ENCODE measurements around the gene EDN2. TPM values are rescaled to one million over a fixed set of nuclear protein-coding genes. Genes with fewer than 3 reads are reported as not detected.

Gene EDN2
- total RNA-seq, 1 experiment from 2014 or later, result not detected

DNA sequence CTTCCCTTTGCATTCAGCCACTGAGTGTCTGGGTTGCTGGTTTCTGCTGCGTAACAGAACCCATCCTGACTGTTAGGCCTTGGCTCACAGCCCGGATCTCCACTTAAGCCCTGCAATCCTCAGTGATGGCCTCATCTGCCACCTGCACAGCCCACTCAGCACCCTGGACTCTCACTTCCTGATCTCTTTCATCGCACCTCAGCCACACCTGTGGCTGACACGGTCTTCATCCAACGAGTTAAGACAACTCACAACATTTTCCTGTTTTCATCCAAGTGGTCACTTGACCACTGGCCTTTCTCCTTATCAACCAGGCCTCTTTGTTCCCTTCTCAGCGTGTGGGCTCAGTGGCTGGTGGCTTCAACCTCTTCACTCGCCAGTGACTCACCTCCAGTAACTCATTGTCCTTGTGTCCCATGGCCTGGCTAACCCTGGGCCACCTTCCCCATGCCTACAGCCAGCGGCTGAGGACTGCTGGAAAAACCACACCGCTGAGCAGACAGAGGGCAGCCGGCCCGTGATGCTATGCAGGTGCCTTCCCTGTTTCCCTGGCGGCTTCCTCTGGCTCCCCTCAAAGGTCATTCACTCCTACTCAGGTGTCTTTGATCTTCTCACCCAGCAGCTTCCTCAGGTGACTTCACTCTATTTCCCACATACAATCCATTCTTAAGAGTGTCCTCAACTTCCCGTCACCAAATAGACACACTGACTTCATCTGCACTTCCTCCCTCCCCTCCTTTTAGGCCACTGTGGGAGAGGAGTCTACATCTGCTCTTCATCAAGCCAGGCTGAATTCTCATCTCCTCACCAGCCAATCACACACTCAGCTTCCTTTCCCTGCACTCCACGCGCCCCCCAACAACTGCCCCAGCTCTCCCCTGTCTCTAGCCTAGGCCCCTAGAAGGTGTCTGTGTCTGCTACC lies 19.9 kb upstream of the EDN2 start:
- no peak for DNase-seq
- Histone ChIP-seq H3K9me3 (ENCODE audit: low read length) (no peaks in the 10 kb centered on the region), H3K4me2 (ENCODE audit: low read depth, low read length, poor library complexity, severe bottlenecking) (no peak overlapping the region), H4K20me1 (ENCODE audit: insufficient read depth, low read depth, low read length) (no peaks in the 10 kb centered on the region), H3K27ac (ENCODE audit: low read length) (no peak overlapping the region), H3K36me3 (ENCODE audit: insufficient read depth, low read length) (no peaks in the 10 kb centered on the region), H3K4me3 (ENCODE audit: low read length) (no peak overlapping the region), H2AFZ (ENCODE audit: low read length) (no peak overlapping the region), H3K9ac (ENCODE audit: low read length) (no peak overlapping the region), H3K79me2 (ENCODE audit: low read length) (no peaks in the 10 kb centered on the region), H3K9me2 (replicated peaks; ENCODE audit: insufficient read depth, low read length) (no peaks in the 10 kb centered on the region), H3K27me3 (ENCODE audit: low read length) (no peaks in the 10 kb centered on the region), H3K4me1 (ENCODE audit: low read length) (no peaks in the 10 kb centered on the region)

DNA sequence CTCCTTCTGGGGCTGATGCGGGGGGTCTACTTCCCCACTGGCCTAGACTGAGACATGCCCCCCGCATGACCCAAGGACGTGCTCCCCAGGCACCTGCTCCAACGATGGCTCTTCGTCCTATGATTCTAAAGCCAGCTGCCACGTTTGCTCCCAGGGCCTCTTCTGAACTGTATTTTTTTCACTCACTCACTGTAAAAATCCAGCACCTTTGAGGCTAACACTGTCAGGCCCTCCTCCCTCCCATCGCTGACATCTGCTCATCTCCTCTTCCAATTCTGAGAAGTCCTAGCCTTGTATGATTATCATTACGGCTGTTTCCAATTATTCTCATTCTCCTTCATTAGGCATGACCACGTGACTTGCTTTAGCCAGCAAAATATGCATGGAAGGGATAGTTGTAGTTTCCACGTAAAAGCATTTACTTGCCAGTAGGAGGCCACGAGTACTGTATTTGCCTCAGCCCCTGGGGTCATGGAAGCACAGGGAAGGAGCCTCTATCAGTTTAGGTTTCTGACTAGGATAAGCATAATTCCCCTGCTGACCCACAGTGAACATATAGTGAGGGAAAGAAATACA lies 19.1 kb upstream of the EDN2 start:
- Histone ChIP-seq H3K4me3 (ENCODE audit: low read length) (no peak overlapping the region), H3K9ac (ENCODE audit: low read length) (no peak overlapping the region), H3K27me3 (ENCODE audit: low read length) (no peaks in the 10 kb centered on the region), H3K27ac (ENCODE audit: low read length) (no peak overlapping the region), H2AFZ (ENCODE audit: low read length) (no peak overlapping the region), H3K36me3 (ENCODE audit: insufficient read depth, low read length) (no peaks in the 10 kb centered on the region), H3K79me2 (ENCODE audit: low read length) (no peaks in the 10 kb centered on the region), H3K9me2 (replicated peaks; ENCODE audit: insufficient read depth, low read length) (no peaks in the 10 kb centered on the region), H3K9me3 (ENCODE audit: low read length) (no peaks in the 10 kb centered on the region), H3K4me2 (ENCODE audit: low read depth, low read length, poor library complexity, severe bottlenecking) (no peak overlapping the region), H4K20me1 (ENCODE audit: insufficient read depth, low read depth, low read length) (no peaks in the 10 kb centered on the region), H3K4me1 (ENCODE audit: low read length) (no peaks in the 10 kb centered on the region; the same call in 1 of the 2 replicates)
- no peak for DNase-seq

DNA sequence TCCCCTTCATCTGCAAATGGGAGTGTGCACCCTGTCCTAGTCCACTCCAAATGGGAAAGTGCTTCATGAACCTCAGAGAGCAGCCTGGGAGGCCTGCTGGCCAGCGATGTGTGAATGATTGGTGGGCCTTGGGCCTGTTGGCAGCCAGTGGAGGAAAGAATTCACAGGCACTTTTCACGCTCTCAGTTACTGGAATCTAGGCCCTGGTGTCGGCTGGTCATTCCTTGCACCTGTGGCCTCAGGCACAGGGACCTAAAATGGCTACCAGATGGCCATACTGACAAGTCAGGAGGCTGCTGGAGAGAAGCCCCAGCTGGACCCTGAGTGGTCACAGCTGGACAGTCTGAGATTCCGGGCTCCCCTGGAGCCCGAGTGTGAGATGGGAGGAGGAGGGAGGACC lies 18.4 kb upstream of the EDN2 start:
- no peak overlapping the region for H3K27ac ChIP-seq (ENCODE audit: low read length)
- no peaks in the 10 kb centered on the region for H3K9me3 ChIP-seq (ENCODE audit: low read length)
- H3K27me3 ChIP-seq (ENCODE audit: low read length), result no peaks in the 10 kb centered on the region
- no peak overlapping the region for H3K4me3 ChIP-seq (ENCODE audit: low read length)
- DNase-seq, result no peak
- H3K9me2 ChIP-seq (replicated peaks; ENCODE audit: insufficient read depth, low read length), result no peaks in the 10 kb centered on the region
- H3K4me1 ChIP-seq (ENCODE audit: low read length), result peaks cover 3% of the 10 kb centered on the region
- H4K20me1 ChIP-seq (ENCODE audit: insufficient read depth, low read depth, low read length), result no peaks in the 10 kb centered on the region
- no peaks in the 10 kb centered on the region for H3K36me3 ChIP-seq (ENCODE audit: insufficient read depth, low read length)
- no peaks in the 10 kb centered on the region for H3K79me2 ChIP-seq (ENCODE audit: low read length)
- H3K9ac ChIP-seq (ENCODE audit: low read length), result no peak overlapping the region
- no peak overlapping the region for H2AFZ ChIP-seq (ENCODE audit: low read length)
- no peak overlapping the region for H3K4me2 ChIP-seq (ENCODE audit: low read depth, low read length, poor library complexity, severe bottlenecking)

DNA sequence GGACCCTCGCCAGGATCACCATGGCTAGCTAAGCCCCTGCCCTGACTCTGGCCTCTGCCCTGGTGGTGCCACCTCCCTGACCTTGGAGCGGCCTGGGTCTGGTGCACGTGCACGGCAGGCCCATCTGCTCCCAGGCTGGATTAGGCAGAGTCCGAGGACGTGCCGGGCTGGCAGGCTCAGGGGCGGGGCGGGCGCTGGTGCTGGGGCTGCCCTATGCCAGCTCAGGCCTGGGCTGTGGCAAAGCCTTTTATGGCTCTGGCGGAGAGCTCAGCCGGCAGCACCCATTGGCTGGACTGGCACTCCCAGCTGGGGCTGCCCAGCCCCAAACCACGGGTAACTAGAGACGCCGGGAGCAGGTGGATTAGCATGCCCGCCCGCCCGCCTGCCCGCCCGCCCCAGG lies 17.1 kb upstream of the EDN2 start:
- Histone ChIP-seq H3K36me3 (ENCODE audit: insufficient read depth, low read length) (no peaks in the 10 kb centered on the region), H3K9ac (ENCODE audit: low read length) (no peak overlapping the region), H2AFZ (ENCODE audit: low read length) (no peak overlapping the region), H3K4me3 (ENCODE audit: low read length) (no peak overlapping the region), H3K4me1 (ENCODE audit: low read length) (peaks cover 3% of the 10 kb centered on the region), H3K9me3 (ENCODE audit: low read length) (no peaks in the 10 kb centered on the region), H3K9me2 (replicated peaks; ENCODE audit: insufficient read depth, low read length) (no peaks in the 10 kb centered on the region), H3K79me2 (ENCODE audit: low read length) (no peaks in the 10 kb centered on the region), H4K20me1 (ENCODE audit: insufficient read depth, low read depth, low read length) (no peaks in the 10 kb centered on the region), H3K27ac (ENCODE audit: low read length) (no peak overlapping the region), H3K27me3 (ENCODE audit: low read length) (no peaks in the 10 kb centered on the region), H3K4me2 (ENCODE audit: low read depth, low read length, poor library complexity, severe bottlenecking) (no peak overlapping the region)
- no peak for DNase-seq

DNA sequence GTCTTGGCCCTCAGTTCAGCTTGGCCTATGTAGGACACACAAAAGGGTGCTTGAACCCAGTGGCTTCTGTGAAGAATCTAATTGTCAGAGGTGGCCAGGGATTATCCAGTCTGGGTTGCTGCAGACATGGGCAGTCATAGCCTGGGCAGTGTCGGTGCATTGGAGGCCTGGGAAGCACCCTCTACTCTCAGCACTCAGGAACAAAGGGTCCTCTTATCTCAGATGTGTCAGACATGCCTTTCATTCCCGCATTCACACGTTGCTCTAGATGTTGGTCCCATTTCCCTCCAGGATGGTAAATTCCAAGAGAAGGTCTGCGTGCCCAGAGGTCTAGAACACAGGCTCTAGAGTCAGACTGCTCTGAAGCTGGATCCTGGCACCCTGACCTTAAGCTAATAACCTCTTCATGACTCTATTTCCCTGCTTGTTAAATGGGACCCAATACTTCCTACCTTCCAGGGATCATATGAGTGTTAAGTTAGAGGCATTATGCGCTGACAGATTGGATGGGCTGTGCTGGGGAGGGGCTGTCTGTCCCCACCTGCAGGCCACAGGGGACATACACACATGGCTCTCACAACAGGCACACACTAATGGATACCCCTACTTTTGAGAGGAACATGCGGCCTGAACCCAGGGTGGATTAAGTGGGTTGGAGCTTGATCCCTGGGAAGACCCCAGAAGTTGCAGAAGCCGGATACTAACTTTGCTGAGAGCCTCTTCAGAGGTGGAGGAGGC lies 16.5 kb upstream of the EDN2 start:
- peaks cover 3% of the 10 kb centered on the region for H3K4me1 ChIP-seq (ENCODE audit: low read length)
- no peak overlapping the region for H3K4me3 ChIP-seq (ENCODE audit: low read length)
- no peak overlapping the region for H2AFZ ChIP-seq (ENCODE audit: low read length)
- no peak overlapping the region for H3K27ac ChIP-seq (ENCODE audit: low read length)
- H3K9me3 ChIP-seq (ENCODE audit: low read length), result no peaks in the 10 kb centered on the region
- no peak for DNase-seq
- no peaks in the 10 kb centered on the region for H3K36me3 ChIP-seq (ENCODE audit: insufficient read depth, low read length)
- H3K9ac ChIP-seq (ENCODE audit: low read length), result no peak overlapping the region
- H3K27me3 ChIP-seq (ENCODE audit: low read length), result no peaks in the 10 kb centered on the region
- H3K9me2 ChIP-seq (replicated peaks; ENCODE audit: insufficient read depth, low read length), result no peaks in the 10 kb centered on the region
- no peaks in the 10 kb centered on the region for H3K79me2 ChIP-seq (ENCODE audit: low read length)
- H4K20me1 ChIP-seq (ENCODE audit: insufficient read depth, low read depth, low read length), result no peaks in the 10 kb centered on the region
- H3K4me2 ChIP-seq (ENCODE audit: low read depth, low read length, poor library complexity, severe bottlenecking), result no peak overlapping the region

DNA sequence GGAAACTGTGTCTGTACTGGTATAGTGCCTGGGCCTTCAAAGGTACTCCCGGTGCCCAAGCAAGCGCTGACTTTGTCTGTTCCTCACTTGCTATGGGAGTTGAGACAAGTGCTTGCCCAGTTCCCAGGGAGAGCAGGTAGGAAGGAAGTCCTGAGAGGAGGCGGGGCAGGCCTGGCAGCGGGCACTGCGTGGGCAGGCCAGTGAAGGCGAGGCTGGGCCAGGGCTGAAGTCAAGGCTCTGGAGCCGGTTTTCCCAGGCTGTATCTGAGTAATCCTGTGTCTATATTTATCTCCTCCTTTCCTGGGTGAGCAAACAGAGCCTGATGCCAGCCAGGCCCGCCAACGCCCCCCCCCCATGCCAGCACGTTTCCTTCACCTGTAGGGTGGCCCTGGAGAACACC lies 15.9 kb upstream of the EDN2 start:
- Histone ChIP-seq H3K27ac (ENCODE audit: low read length) (no peak overlapping the region), H3K9me2 (replicated peaks; ENCODE audit: insufficient read depth, low read length) (no peaks in the 10 kb centered on the region), H3K4me3 (ENCODE audit: low read length) (no peak overlapping the region), H3K9me3 (ENCODE audit: low read length) (no peaks in the 10 kb centered on the region), H3K4me2 (ENCODE audit: low read depth, low read length, poor library complexity, severe bottlenecking) (no peak overlapping the region), H3K9ac (ENCODE audit: low read length) (no peak overlapping the region), H2AFZ (ENCODE audit: low read length) (no peak overlapping the region), H3K36me3 (ENCODE audit: insufficient read depth, low read length) (no peaks in the 10 kb centered on the region), H3K4me1 (ENCODE audit: low read length) (peaks cover 3% of the 10 kb centered on the region), H4K20me1 (ENCODE audit: insufficient read depth, low read depth, low read length) (no peaks in the 10 kb centered on the region), H3K79me2 (ENCODE audit: low read length) (no peaks in the 10 kb centered on the region), H3K27me3 (ENCODE audit: low read length) (no peaks in the 10 kb centered on the region)
- no peak for DNase-seq

DNA sequence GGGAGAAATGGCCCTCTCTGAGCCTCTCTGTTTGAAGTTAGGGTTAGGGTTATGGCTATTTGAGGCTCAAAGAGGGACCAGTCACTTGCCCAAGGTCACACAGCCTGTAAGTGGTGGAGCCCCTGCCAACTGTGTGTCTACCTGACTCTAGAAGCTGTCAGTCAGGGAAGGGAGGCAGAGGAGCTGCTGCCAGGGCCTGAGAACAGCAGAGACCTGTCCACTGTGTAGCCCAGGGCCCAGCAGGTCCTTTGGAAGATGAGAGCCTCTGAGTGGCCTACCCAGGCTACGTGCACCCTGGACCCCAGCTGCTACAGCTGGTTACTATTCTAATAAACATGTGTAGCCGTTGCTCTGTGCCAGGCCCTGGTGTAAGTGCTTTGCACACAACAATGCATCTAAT lies 15.1 kb upstream of the EDN2 start:
- Histone ChIP-seq H3K79me2 (ENCODE audit: low read length) (no peaks in the 10 kb centered on the region), H2AFZ (ENCODE audit: low read length) (no peak overlapping the region), H3K27ac (ENCODE audit: low read length) (no peak overlapping the region), H3K4me1 (ENCODE audit: low read length) (peaks cover 3% of the 10 kb centered on the region), H3K9me2 (replicated peaks; ENCODE audit: insufficient read depth, low read length) (no peaks in the 10 kb centered on the region), H4K20me1 (ENCODE audit: insufficient read depth, low read depth, low read length) (no peaks in the 10 kb centered on the region), H3K4me3 (ENCODE audit: low read length) (no peak overlapping the region), H3K9ac (ENCODE audit: low read length) (no peak overlapping the region), H3K27me3 (ENCODE audit: low read length) (no peaks in the 10 kb centered on the region), H3K9me3 (ENCODE audit: low read length) (no peaks in the 10 kb centered on the region), H3K36me3 (ENCODE audit: insufficient read depth, low read length) (no peaks in the 10 kb centered on the region), H3K4me2 (ENCODE audit: low read depth, low read length, poor library complexity, severe bottlenecking) (no peak overlapping the region)
- no peak for DNase-seq

DNA sequence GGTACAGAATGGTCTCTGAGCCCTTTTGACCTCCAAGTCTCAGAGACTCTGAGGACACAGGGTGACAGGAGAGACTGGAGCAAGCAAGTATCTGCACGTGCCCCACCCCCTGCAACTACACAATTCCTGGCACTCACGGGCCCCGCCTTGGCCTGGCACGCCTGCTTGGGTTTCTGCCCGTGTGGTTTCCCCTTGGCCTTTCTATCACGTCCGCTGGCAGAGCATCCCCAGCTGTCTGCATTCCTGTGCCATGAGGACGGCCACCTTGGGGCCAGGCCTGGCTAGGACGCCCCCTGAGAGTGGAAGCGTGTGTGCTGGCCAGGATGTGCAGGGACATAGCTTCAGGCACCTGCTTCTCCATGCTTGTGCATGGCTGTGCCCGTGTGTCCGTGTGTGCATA lies 14.3 kb upstream of the EDN2 start:
- Histone ChIP-seq H3K9me3 (ENCODE audit: low read length) (no peaks in the 10 kb centered on the region), H3K4me3 (ENCODE audit: low read length) (no peak overlapping the region), H3K9ac (ENCODE audit: low read length) (no peak overlapping the region), H3K4me1 (ENCODE audit: low read length) (peaks cover 3% of the 10 kb centered on the region), H3K27me3 (ENCODE audit: low read length) (no peaks in the 10 kb centered on the region), H3K79me2 (ENCODE audit: low read length) (no peaks in the 10 kb centered on the region), H4K20me1 (ENCODE audit: insufficient read depth, low read depth, low read length) (no peaks in the 10 kb centered on the region), H3K4me2 (ENCODE audit: low read depth, low read length, poor library complexity, severe bottlenecking) (no peak overlapping the region), H3K36me3 (ENCODE audit: insufficient read depth, low read length) (no peaks in the 10 kb centered on the region), H2AFZ (ENCODE audit: low read length) (no peak overlapping the region), H3K9me2 (replicated peaks; ENCODE audit: insufficient read depth, low read length) (no peaks in the 10 kb centered on the region), H3K27ac (ENCODE audit: low read length) (no peak overlapping the region)
- no peak for DNase-seq
